Karpas-422 (cell line): ENCODE results near the gene GATB. TPM values are rescaled to one million over a fixed set of nuclear protein-coding genes. Genes with fewer than 3 reads are reported as not detected.

Experiments
- DNase-seq: peaks from one replicate; pipeline ENCODE4 v3.0.0-alpha.2; 2015
- H2AFZ ChIP-seq: fragments of 200-600 bp; sonication (generic); 2 replicates; pipeline ENCODE4 v1.6.1; 2014; ENCODE audit warnings: antibody characterized with exemption, low read length, mixed read lengths
- H3K27ac ChIP-seq: fragments of 200-600 bp; sonication (generic); 2 replicates; pipeline ENCODE4 v1.5.1; 2014; ENCODE audit warnings: mild to moderate bottlenecking, low read length, moderate library complexity
- H3K27me3 ChIP-seq: fragments of 200-600 bp; sonication (generic); 2 replicates; pipeline ENCODE4 v1.6.1; 2014; ENCODE audit warnings: low read length, mixed read lengths
- H3K36me3 ChIP-seq: fragments of 200-600 bp; sonication (generic); 2 replicates; pipeline ENCODE4 v1.6.1; 2014; ENCODE audit warnings: low read length, mixed read lengths; ENCODE audit not compliant: insufficient read depth
- H3K4me1 ChIP-seq: fragments of 200-600 bp; sonication (generic); 2 replicates; pipeline ENCODE4 v1.6.1; 2014; ENCODE audit warnings: mild to moderate bottlenecking, low read length, mixed read lengths
- H3K4me2 ChIP-seq: fragments of 200-600 bp; sonication (generic); 2 replicates; pipeline ENCODE4 v1.6.1; 2014; ENCODE audit warnings: low read length, low read depth, mild to moderate bottlenecking; ENCODE audit not compliant: poor library complexity, severe bottlenecking
- H3K4me3 ChIP-seq: fragments of 200-600 bp; sonication (generic); 2 replicates; pipeline ENCODE4 v1.5.1; 2014; ENCODE audit warnings: mild to moderate bottlenecking, antibody characterized with exemption, low read length, mixed read lengths
- H3K79me2 ChIP-seq: fragments of 200-600 bp; sonication (generic); 2 replicates; pipeline ENCODE4 v1.6.1; 2014; ENCODE audit warnings: mild to moderate bottlenecking, low read length, mixed read lengths
- H3K9ac ChIP-seq: fragments of 200-600 bp; sonication (generic); 2 replicates; pipeline ENCODE4 v1.6.0; 2014; ENCODE audit warnings: low read length
- H3K9me2 ChIP-seq: fragments of 200-600 bp; sonication (generic), shearing (Covaris generic); replicated peaks from 2 replicates; pipeline ENCODE4 v1.6.0; 2014; ENCODE audit warnings: mild to moderate bottlenecking, low read length, moderate library complexity; ENCODE audit not compliant: insufficient read depth
- H3K9me3 ChIP-seq: fragments of 300-700, 200-600 bp; sonication (generic); 2 replicates; pipeline ENCODE4 v1.6.1; 2014; ENCODE audit warnings: low read length, mixed read lengths
- H4K20me1 ChIP-seq: fragments of 200-600 bp; sonication (generic); 2 replicates; pipeline ENCODE4 v1.6.1; 2014; ENCODE audit warnings: mild to moderate bottlenecking, antibody characterized with exemption, low read length, low read depth; ENCODE audit not compliant: insufficient read depth
- total RNA-seq: library from RNA; depleted of rRNA; stranded (reverse); fragments of >200 nt; shearing (Covaris generic); gene quantifications from 2 replicates; pipeline ENCODE4 v1.2.3, GENCODE V29; 2014; ENCODE audit warnings: low replicate concordance

The GATB gene
- total RNA-seq, 1 experiment from 2014 or later = 18.9 TPM

- H3K36me3 ChIP-seq = no peaks in the 10 kb centered on the region
- no peak overlapping the region for H3K27ac ChIP-seq
- DNase-seq = no peak
- H4K20me1 ChIP-seq = no peaks in the 10 kb centered on the region
- H3K79me2 ChIP-seq = no peaks in the 10 kb centered on the region
- peaks cover 19% of the 10 kb centered on the region for H3K4me1 ChIP-seq
- H3K4me2 ChIP-seq = no peak overlapping the region
- H2AFZ ChIP-seq = no peak overlapping the region
- H3K9ac ChIP-seq = no peak overlapping the region
- H3K9me2 ChIP-seq = peaks cover 4% of the 10 kb centered on the region; the same call in 1 of the 2 replicates
- H3K27me3 ChIP-seq = no peaks in the 10 kb centered on the region
- H3K4me3 ChIP-seq = no peak overlapping the region
- no peaks in the 10 kb centered on the region for H3K9me3 ChIP-seq
Observed at GRCh38 chr4:151797131-151797530, 36.3 kb upstream of the GATB start.

- Histone ChIP-seq H3K4me1 (peaks cover 19% of the 10 kb centered on the region), H3K9ac (no peak overlapping the region), H2AFZ (no peak overlapping the region), H3K9me2 (peaks cover 4% of the 10 kb centered on the region; the same call in 1 of the 2 replicates), H3K4me2 (no peak overlapping the region), H3K9me3 (no peaks in the 10 kb centered on the region), H3K4me3 (no peak overlapping the region), H3K36me3 (no peaks in the 10 kb centered on the region), H3K27ac (no peak overlapping the region), H3K27me3 (no peaks in the 10 kb centered on the region), H3K79me2 (no peaks in the 10 kb centered on the region), H4K20me1 (no peaks in the 10 kb centered on the region)
- DNase-seq = no peak
Observed at GRCh38 chr4:151796106-151796505, 35.3 kb upstream of the GATB start.

GRCh38 chr4:151792995-151793394, 32.2 kb upstream of the GATB start:
- no peak overlapping the region for H3K4me3 ChIP-seq
- H3K36me3 ChIP-seq = no peaks in the 10 kb centered on the region
- no peak for DNase-seq
- H3K9ac ChIP-seq = no peak overlapping the region
- H3K27ac ChIP-seq = no peak overlapping the region
- peaks cover 4% of the 10 kb centered on the region; the same call in 1 of the 2 replicates for H3K27me3 ChIP-seq
- no peaks in the 10 kb centered on the region; the same call in 1 of the 2 replicates for H3K9me2 ChIP-seq
- H3K4me2 ChIP-seq = no peak overlapping the region
- no peaks in the 10 kb centered on the region for H3K79me2 ChIP-seq
- no peaks in the 10 kb centered on the region for H3K4me1 ChIP-seq
- no peaks in the 10 kb centered on the region for H3K9me3 ChIP-seq
- H2AFZ ChIP-seq = no peak overlapping the region
- H4K20me1 ChIP-seq = no peaks in the 10 kb centered on the region

GRCh38 chr4:151792530-151792929, 31.7 kb upstream of the GATB start:
- Histone ChIP-seq H3K27ac (no peak overlapping the region), H3K36me3 (no peaks in the 10 kb centered on the region), H3K9me3 (no peaks in the 10 kb centered on the region), H3K79me2 (no peaks in the 10 kb centered on the region), H3K4me3 (no peak overlapping the region), H3K27me3 (peaks cover 4% of the 10 kb centered on the region; the same call in 1 of the 2 replicates), H3K9ac (no peak overlapping the region), H3K4me1 (no peaks in the 10 kb centered on the region), H3K4me2 (no peak overlapping the region), H2AFZ (no peak overlapping the region), H4K20me1 (no peaks in the 10 kb centered on the region), H3K9me2 (no peaks in the 10 kb centered on the region; the same call in 1 of the 2 replicates)
- no peak for DNase-seq

- Histone ChIP-seq H3K9me3 (no peaks in the 10 kb centered on the region), H3K79me2 (no peaks in the 10 kb centered on the region), H4K20me1 (no peaks in the 10 kb centered on the region), H3K36me3 (no peaks in the 10 kb centered on the region), H3K4me3 (no peak overlapping the region), H3K9ac (no peak overlapping the region), H2AFZ (no peak overlapping the region), H3K27me3 (peaks cover 4% of the 10 kb centered on the region; the same call in 1 of the 2 replicates), H3K4me2 (no peak overlapping the region), H3K4me1 (no peaks in the 10 kb centered on the region), H3K27ac (no peak overlapping the region), H3K9me2 (no peaks in the 10 kb centered on the region; the same call in 1 of the 2 replicates)
- DNase-seq = no peak
Observed at GRCh38 chr4:151788021-151788420, 27.2 kb upstream of the GATB start.

GRCh38 chr4:151786158-151786495, 25.3 kb upstream of the GATB start:
- no peak overlapping the region for H3K4me3 ChIP-seq

GRCh38 chr4:151785484-151786157, 24.8 kb upstream of the GATB start:
- no peak overlapping the region for H3K27ac ChIP-seq
- no peaks in the 10 kb centered on the region for H3K79me2 ChIP-seq

More at GRCh38 chr4:151786158-151786495, 25.3 kb upstream of the GATB start:
- Histone ChIP-seq H3K9me3 (no peaks in the 10 kb centered on the region), H3K9me2 (no peaks in the 10 kb centered on the region; the same call in 1 of the 2 replicates), H4K20me1 (no peaks in the 10 kb centered on the region), H3K27ac (no peak overlapping the region), H3K9ac (no peak overlapping the region), H3K4me2 (no peak overlapping the region), H3K27me3 (peaks cover 4% of the 10 kb centered on the region; the same call in 1 of the 2 replicates), H3K36me3 (no peaks in the 10 kb centered on the region), H2AFZ (no peak overlapping the region), H3K79me2 (no peaks in the 10 kb centered on the region), H3K4me1 (no peaks in the 10 kb centered on the region)
- no peak for DNase-seq

GRCh38 chr4:151784706-151785105, 23.9 kb upstream of the GATB start:
- Histone ChIP-seq H3K27ac (no peak overlapping the region), H3K27me3 (peaks cover 3% of the 10 kb centered on the region; the same call in 1 of the 2 replicates), H4K20me1 (no peaks in the 10 kb centered on the region), H3K4me1 (no peaks in the 10 kb centered on the region), H3K36me3 (no peaks in the 10 kb centered on the region), H3K4me3 (no peak overlapping the region), H3K4me2 (no peak overlapping the region), H3K79me2 (no peaks in the 10 kb centered on the region), H3K9me2 (no peaks in the 10 kb centered on the region; the same call in 1 of the 2 replicates), H3K9me3 (no peaks in the 10 kb centered on the region), H3K9ac (no peak overlapping the region), H2AFZ (no peak overlapping the region)
- DNase-seq = no peak

More at GRCh38 chr4:151785484-151786157, 24.8 kb upstream of the GATB start:
- H2AFZ ChIP-seq = no peak overlapping the region
- no peak overlapping the region for H3K4me3 ChIP-seq
- H3K9me3 ChIP-seq = no peaks in the 10 kb centered on the region
- no peak for DNase-seq
- H3K27me3 ChIP-seq = peaks cover 4% of the 10 kb centered on the region; the same call in 1 of the 2 replicates
- no peak overlapping the region for H3K9ac ChIP-seq
- no peaks in the 10 kb centered on the region for H3K36me3 ChIP-seq
- no peaks in the 10 kb centered on the region for H4K20me1 ChIP-seq
- H3K9me2 ChIP-seq = no peaks in the 10 kb centered on the region; the same call in 1 of the 2 replicates
- no peak overlapping the region for H3K4me2 ChIP-seq
- no peaks in the 10 kb centered on the region for H3K4me1 ChIP-seq
